A673 (cell line): ENCODE results near the gene DDX50. TPM values are rescaled to one million over a fixed set of nuclear protein-coding genes. Genes with fewer than 3 reads are reported as not detected.
A peak's percentile ranks its signal among the peaks of the same experiment; 100 is the strongest.
"Not testable (repeated sequence)": the region's sequence is repeated elsewhere in the genome, so short reads cannot be mapped to it uniquely, and the experiment has no call there.

Experiments used
- BruUV-seq: library from RNA; stranded (reverse); fragments of 400-500 nt; replicated peaks from 2 replicates; lab custom pipeline; 2021; lab: Mats Ljungman, UMichigan
- CTCF ChIA-PET: fragments of 300-600 bp; sonication (Branson Sonifier 250); formaldehyde crosslinking; loops from one replicate; lab custom pipeline; 2022; ENCODE audit warnings: antibody characterized with exemption; lab: Charles Lee
- POLR2A ChIA-PET: fragments of 300-600 bp; sonication (Branson Sonifier 250); formaldehyde crosslinking; loops from one replicate; lab custom pipeline; 2022; ENCODE audit warnings: antibody characterized with exemption; ENCODE audit not compliant: low non-redundant PET; lab: Charles Lee
- DNase-seq: peaks from one replicate; pipeline ENCODE4 v3.0.0-alpha.2; 2015; ENCODE audit warnings: low spot score
- H3K27ac ChIP-seq: fragments of 200-600 bp; sonication (generic); 2 replicates; pipeline ENCODE4 v1.5.1; 2016; ENCODE audit warnings: mixed run types, low read depth, mild to moderate bottlenecking, mixed read lengths, antibody characterized with exemption, low read length; ENCODE audit not compliant: poor library complexity, severe bottlenecking
- H3K27me3 ChIP-seq: fragments of 200-600 bp; sonication (generic); replicated peaks from 2 replicates; pipeline ENCODE4 v1.6.1; 2017; ENCODE audit warnings: mixed run types, low read depth, mild to moderate bottlenecking, mixed read lengths, antibody characterized with exemption, low read length; ENCODE audit not compliant: insufficient read depth, poor library complexity
- H3K36me3 ChIP-seq: fragments of 200-600 bp; sonication (generic); 2 replicates; pipeline ENCODE4 v1.6.1; 2016; ENCODE audit warnings: mixed run types, mild to moderate bottlenecking, mixed read lengths, antibody characterized with exemption, low read length; ENCODE audit not compliant: insufficient read depth, poor library complexity, severe bottlenecking
- H3K4me1 ChIP-seq: fragments of 200-600 bp; sonication (generic); 2 replicates; pipeline ENCODE4 v1.6.1; 2017; ENCODE audit warnings: mixed run types, mild to moderate bottlenecking, mixed read lengths, antibody characterized with exemption, low read length; ENCODE audit not compliant: insufficient read depth, poor library complexity, severe bottlenecking
- H3K4me3 ChIP-seq: fragments of 200-600 bp; sonication (generic); 2 replicates; pipeline ENCODE4 v1.5.1; 2016; ENCODE audit warnings: low read depth, mixed run types, mild to moderate bottlenecking, mixed read lengths, low read length; ENCODE audit not compliant: poor library complexity, severe bottlenecking
- H3K9me3 ChIP-seq: fragments of 200-600 bp; sonication (generic); 2 replicates; pipeline ENCODE4 v1.6.1; 2016; ENCODE audit warnings: mixed run types, low read depth, mild to moderate bottlenecking, mixed read lengths, antibody characterized with exemption, low read length; ENCODE audit not compliant: poor library complexity, severe bottlenecking
- CTCF ChIP-seq: fragments of 300-800, 200-600 bp; sonication (generic); conservative IDR thresholded peaks from 2 replicates; pipeline ENCODE4 v1.5.1; 2017; ENCODE audit warnings: low read depth, mild to moderate bottlenecking, antibody characterized with exemption, low read length, moderate library complexity, mixed read lengths
- EZH2 ChIP-seq: fragments of 200-600 bp; sonication (generic); IDR thresholded peaks from 2 replicates; pipeline ENCODE4 v1.6.1; 2017; ENCODE audit warnings: borderline replicate concordance, low read depth, mild to moderate bottlenecking, mixed read lengths, antibody characterized with exemption, low read length; ENCODE audit not compliant: poor library complexity, severe bottlenecking
- intact Hi-C: fragments of 100-400 bp; cut with micrococcal nuclease; formaldehyde crosslinking; loops from one replicate; pipeline ENCODE4 v1.10.0; 2022; ENCODE audit not compliant: unreplicated experiment
- total RNA-seq: library from RNA; stranded (reverse); gene quantifications from 2 replicates; pipeline ENCODE4 v1.2.3, GENCODE V29; 2021

DDX50 gene
- total RNA-seq, 1 experiment from 2014 or later, result 46.1 TPM

- TF ChIP-seq CTCF (no peak), EZH2 (no peak)
- Histone ChIP-seq H3K27ac (no peak overlapping the region), H3K36me3 (peaks cover 35% of the 10 kb centered on the region), H3K4me1 (no peaks in the 10 kb centered on the region), H3K9me3 (no peaks in the 10 kb centered on the region), H3K4me3 (no peak overlapping the region), H3K27me3 (no peaks in the 10 kb centered on the region)
- peak; percentile 12 for DNase-seq
- POLR2A ChIA-PET, result no interaction called here
- CTCF ChIA-PET, result no interaction called here
- no TSS peak for BruUV-seq
- intact Hi-C loops, result no loop called here
These were observed 37.0 kb downstream of the DDX50 start for GRCh38 chr10:68938117-68938516.

- Histone ChIP-seq H3K9me3 (no peaks in the 10 kb centered on the region), H3K36me3 (peaks cover 41% of the 10 kb centered on the region), H3K27ac (no peak overlapping the region), H3K27me3 (no peaks in the 10 kb centered on the region), H3K4me3 (no peak overlapping the region), H3K4me1 (no peaks in the 10 kb centered on the region)
- intact Hi-C loops, result no loop called here
- POLR2A ChIA-PET, result no interaction called here
- no TSS peak for BruUV-seq
- TF ChIP-seq EZH2 (no peak), CTCF (no peak)
- no peak for DNase-seq
- CTCF ChIA-PET, result no interaction called here
These were observed 37.8 kb downstream of the DDX50 start for GRCh38 chr10:68938884-68939283.

DNA sequence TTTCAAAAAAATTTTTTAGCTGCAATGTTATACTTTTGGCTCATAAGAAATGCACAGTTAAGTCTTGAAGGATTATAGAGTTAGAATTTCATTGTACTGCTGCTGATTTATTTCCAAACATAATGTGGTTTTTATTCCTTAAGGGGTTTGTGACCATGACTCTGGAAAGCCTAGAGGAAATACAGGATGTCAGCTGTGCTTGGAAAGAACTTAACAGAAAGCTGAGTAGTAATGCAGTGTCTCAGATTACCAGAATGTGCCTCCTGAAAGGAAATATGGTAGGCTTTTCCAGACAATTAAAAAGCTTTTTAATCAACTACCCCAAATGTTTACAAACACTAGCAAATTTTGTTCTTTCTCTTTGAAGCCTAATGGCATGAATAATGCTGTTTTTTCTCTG, 39.8 kb downstream of the DDX50 start:
- DNase-seq, POLR2A ChIA-PET, H3K4me3 ChIP-seq, intact Hi-C loops, H3K4me1 ChIP-seq, CTCF ChIA-PET, BruUV-seq, H3K27ac ChIP-seq, H3K9me3 ChIP-seq, H3K27me3 ChIP-seq: not testable (repeated sequence)
- peaks cover 54% of the 10 kb centered on the region for H3K36me3 ChIP-seq

DNA sequence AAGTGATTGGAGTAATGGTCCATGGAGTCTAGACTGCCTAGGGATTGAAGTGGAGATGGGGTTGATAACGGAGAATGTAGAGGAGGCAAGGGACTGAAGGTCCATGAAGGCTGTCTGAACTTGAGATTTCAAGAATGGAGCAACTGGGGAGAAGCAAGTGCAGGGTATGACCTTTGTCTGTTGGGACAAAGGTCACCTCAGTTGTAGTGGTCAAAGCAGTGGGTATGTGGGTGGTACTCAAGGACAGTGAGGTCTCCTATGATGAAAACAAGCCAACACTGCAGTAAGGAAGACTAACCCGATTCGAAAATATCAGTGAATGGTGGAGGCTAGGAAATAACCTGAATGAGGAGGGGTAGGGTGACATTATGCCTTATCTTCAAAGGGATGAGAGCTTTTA, 49.5 kb downstream of the DDX50 start:
- BruUV-seq, result no TSS peak
- no peak for DNase-seq
- H3K4me3 ChIP-seq, result no peak overlapping the region
- H3K36me3 ChIP-seq, result peaks cover 34% of the 10 kb centered on the region
- intact Hi-C loops, result no loop called here
- no peak overlapping the region for H3K27ac ChIP-seq
- no peaks in the 10 kb centered on the region for H3K27me3 ChIP-seq
- TF ChIP-seq CTCF, result no peak
- no peak for TF ChIP-seq EZH2
- ChIA-PET POLR2A (no interaction called here), CTCF (no interaction called here)
- no peaks in the 10 kb centered on the region for H3K9me3 ChIP-seq
- H3K4me1 ChIP-seq, result no peaks in the 10 kb centered on the region
